SK-N-SH treated with all-trans-retinoic acid at 6 μM for 48 hours (cell line): Measurements from ENCODE around the gene CARD9.

ENCODE experiments used
- ATAC-seq: fragments of 200-7000 bp; cut with Tn5 transposase; 3 replicates; pipeline ENCODE4 v1.9.1; 2020; ENCODE audit warnings: mild to moderate bottlenecking, moderate library complexity
- ARNTL ChIP-seq: fragments of 450-650 bp; formaldehyde crosslinking; IDR thresholded peaks from 2 replicates; pipeline ENCODE4 v1.5.0; 2020; ENCODE audit warnings: low read depth, mild to moderate bottlenecking, moderate library complexity, borderline replicate concordance
- BACH2 ChIP-seq: fragments of 250-450 bp; sonication (Bioruptor Pico); IDR thresholded peaks from 2 replicates; pipeline ENCODE4 v1.9.0; 2021; ENCODE audit warnings: mild to moderate bottlenecking, borderline replicate concordance
- CREB5 ChIP-seq: fragments of 250-450 bp; sonication (Bioruptor Pico); IDR thresholded peaks from 2 replicates; pipeline ENCODE4 v1.5.1; 2020; ENCODE audit warnings: low read depth, mild to moderate bottlenecking, moderate library complexity
- CSDC2 ChIP-seq: fragments of 250-450 bp; sonication (Bioruptor Pico); IDR thresholded peaks from 2 replicates; pipeline ENCODE4 v1.5.0; 2020; ENCODE audit warnings: mild to moderate bottlenecking, moderate library complexity
- CSRNP3 ChIP-seq: fragments of 250-450 bp; sonication (Bioruptor Pico); IDR thresholded peaks from 2 replicates; pipeline ENCODE4 v1.5.1; 2021; ENCODE audit warnings: mild to moderate bottlenecking, moderate library complexity
- GLIS3 ChIP-seq: fragments of 250-450 bp; sonication (Bioruptor Pico); IDR thresholded peaks from 2 replicates; pipeline ENCODE4 v1.5.0; 2020; ENCODE audit warnings: mild to moderate bottlenecking, moderate library complexity
- ISL1 ChIP-seq: fragments of 250-450 bp; sonication (Bioruptor Pico); IDR thresholded peaks from 2 replicates; pipeline ENCODE4 v2.1.2; 2022; ENCODE audit warnings: mild to moderate bottlenecking, moderate library complexity
- PATZ1 ChIP-seq: fragments of 250-450 bp; sonication (Bioruptor Pico); IDR thresholded peaks from 2 replicates; pipeline ENCODE4 v1.8.0; 2020; ENCODE audit warnings: mild to moderate bottlenecking, moderate library complexity, borderline replicate concordance
- POU6F1 ChIP-seq: fragments of 250-450 bp; sonication (Bioruptor Pico); IDR thresholded peaks from 2 replicates; pipeline ENCODE4 v1.8.0; 2021; ENCODE audit warnings: low read depth, mild to moderate bottlenecking, moderate library complexity, borderline replicate concordance
- PPARA ChIP-seq: fragments of 250-450 bp; sonication (Bioruptor Pico); IDR thresholded peaks from 2 replicates; pipeline ENCODE4 v1.5.0; 2020; ENCODE audit warnings: mild to moderate bottlenecking, borderline replicate concordance
- RARB ChIP-seq: fragments of 250-450 bp; sonication (Bioruptor Pico); IDR thresholded peaks from 2 replicates; pipeline ENCODE4 v1.8.0; 2021; ENCODE audit warnings: mild to moderate bottlenecking, moderate library complexity
- TCF4 ChIP-seq: fragments of 250-450 bp; sonication (Bioruptor Pico); IDR thresholded peaks from 2 replicates; pipeline ENCODE4 v1.8.0; 2021; ENCODE audit warnings: mild to moderate bottlenecking, moderate library complexity, borderline replicate concordance
- ZC3H10 ChIP-seq: fragments of 250-450 bp; sonication (Bioruptor Pico); IDR thresholded peaks from 2 replicates; pipeline ENCODE4 v1.5.1; 2021; ENCODE audit warnings: mild to moderate bottlenecking, moderate library complexity
- ZFP3 ChIP-seq: fragments of 250-450 bp; sonication (Bioruptor Pico); IDR thresholded peaks from 2 replicates; pipeline ENCODE4 v1.5.0; 2020; ENCODE audit warnings: mild to moderate bottlenecking, moderate library complexity
- ZFP30 ChIP-seq: fragments of 450-650 bp; formaldehyde crosslinking; IDR thresholded peaks from 2 replicates; pipeline ENCODE4 v1.5.0; 2022; ENCODE audit warnings: mild to moderate bottlenecking, moderate library complexity
- ZNF70 ChIP-seq: fragments of 450-650 bp; formaldehyde crosslinking; IDR thresholded peaks from 2 replicates; pipeline ENCODE4 v1.5.0; 2020; ENCODE audit warnings: mild to moderate bottlenecking, moderate library complexity
- ZNF8 ChIP-seq: fragments of 450-650 bp; formaldehyde crosslinking; IDR thresholded peaks from 2 replicates; pipeline ENCODE4 v1.5.0; 2020; ENCODE audit warnings: mild to moderate bottlenecking, moderate library complexity
- TF ChIP-seq, protein P1 (sequence below): fragments of 250-450 bp; sonication (Bioruptor Pico); IDR thresholded peaks from 2 replicates; pipeline ENCODE4 v1.5.0; 2020; ENCODE audit warnings: mild to moderate bottlenecking, moderate library complexity

The CARD9 gene

DNA sequence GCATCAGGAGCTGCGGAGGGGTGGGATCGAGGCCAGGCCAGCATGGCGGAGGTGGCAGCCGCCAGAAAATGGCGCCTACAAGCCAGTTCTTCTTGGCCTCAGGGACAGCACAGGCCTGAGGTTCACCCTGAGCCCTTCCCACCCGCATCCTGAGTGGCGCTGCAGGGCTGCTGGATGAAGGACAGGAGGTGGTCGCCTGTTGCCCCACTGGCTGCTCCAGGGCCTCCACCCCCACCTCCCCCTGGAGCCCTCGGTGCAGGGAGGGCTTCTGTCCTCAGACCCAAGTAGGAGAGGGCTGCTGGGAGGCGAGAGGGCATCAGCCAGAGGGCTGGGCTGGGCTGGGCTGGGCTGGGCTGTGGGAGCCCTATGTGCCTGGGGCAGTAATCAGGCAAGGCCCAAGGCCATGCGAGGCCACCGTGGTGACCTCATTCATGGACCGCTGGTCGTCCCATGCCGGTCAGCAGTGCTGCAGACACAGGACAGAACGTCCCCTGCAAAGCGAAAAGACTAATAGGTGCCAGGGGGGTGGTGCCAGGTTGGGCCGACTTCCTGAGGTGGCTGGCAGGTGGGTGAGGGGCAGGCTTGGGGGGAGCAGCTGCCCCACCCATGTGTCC lies 32.3 kb downstream of the CARD9 start:
- no peak for ATAC-seq
- no peak for TF ChIP-seq ISL1 (CRISPR knock-in tag)
- TF ChIP-seq GLIS3 (CRISPR knock-in tag), result no peak
- no peak for TF ChIP-seq BACH2 (CRISPR knock-in tag)
- no peak for TF ChIP-seq ZNF8 (CRISPR knock-in tag)
- no peak for TF ChIP-seq PPARA (CRISPR knock-in tag)

GRCh38 chr9:136340356-136341041 lies 33.0 kb downstream of the CARD9 start:
- no peak for ATAC-seq

GRCh38 chr9:136339958-136340310 lies 33.5 kb downstream of the CARD9 start:
- TF ChIP-seq CSRNP3 (CRISPR knock-in tag) (no peak), ZC3H10 (CRISPR knock-in tag) (no peak), TCF4 (no peak), ZNF70 (no peak), ZNF8 (CRISPR knock-in tag) (no peak), CREB5 (CRISPR knock-in tag) (no peak), RARB (no peak), ZFP30 (no peak), BACH2 (CRISPR knock-in tag) (no peak), PPARA (CRISPR knock-in tag) (no peak), ISL1 (CRISPR knock-in tag) (no peak), ZFP3 (no peak), ARNTL (no peak), POU6F1 (CRISPR knock-in tag) (no peak), PATZ1 (CRISPR knock-in tag) (no peak)
- TF ChIP-seq, protein P1, sequence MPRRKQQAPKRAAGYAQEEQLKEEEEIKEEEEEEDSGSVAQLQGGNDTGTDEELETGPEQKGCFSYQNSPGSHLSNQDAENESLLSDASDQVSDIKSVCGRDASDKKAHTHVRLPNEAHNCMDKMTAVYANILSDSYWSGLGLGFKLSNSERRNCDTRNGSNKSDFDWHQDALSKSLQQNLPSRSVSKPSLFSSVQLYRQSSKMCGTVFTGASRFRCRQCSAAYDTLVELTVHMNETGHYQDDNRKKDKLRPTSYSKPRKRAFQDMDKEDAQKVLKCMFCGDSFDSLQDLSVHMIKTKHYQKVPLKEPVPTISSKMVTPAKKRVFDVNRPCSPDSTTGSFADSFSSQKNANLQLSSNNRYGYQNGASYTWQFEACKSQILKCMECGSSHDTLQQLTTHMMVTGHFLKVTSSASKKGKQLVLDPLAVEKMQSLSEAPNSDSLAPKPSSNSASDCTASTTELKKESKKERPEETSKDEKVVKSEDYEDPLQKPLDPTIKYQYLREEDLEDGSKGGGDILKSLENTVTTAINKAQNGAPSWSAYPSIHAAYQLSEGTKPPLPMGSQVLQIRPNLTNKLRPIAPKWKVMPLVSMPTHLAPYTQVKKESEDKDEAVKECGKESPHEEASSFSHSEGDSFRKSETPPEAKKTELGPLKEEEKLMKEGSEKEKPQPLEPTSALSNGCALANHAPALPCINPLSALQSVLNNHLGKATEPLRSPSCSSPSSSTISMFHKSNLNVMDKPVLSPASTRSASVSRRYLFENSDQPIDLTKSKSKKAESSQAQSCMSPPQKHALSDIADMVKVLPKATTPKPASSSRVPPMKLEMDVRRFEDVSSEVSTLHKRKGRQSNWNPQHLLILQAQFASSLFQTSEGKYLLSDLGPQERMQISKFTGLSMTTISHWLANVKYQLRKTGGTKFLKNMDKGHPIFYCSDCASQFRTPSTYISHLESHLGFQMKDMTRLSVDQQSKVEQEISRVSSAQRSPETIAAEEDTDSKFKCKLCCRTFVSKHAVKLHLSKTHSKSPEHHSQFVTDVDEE, result no peak
- no peak for ATAC-seq

More at GRCh38 chr9:136340356-136341041, 33.0 kb downstream of the CARD9 start:
- TF ChIP-seq CSDC2 (CRISPR knock-in tag) (no peak), ZFP3 (no peak), ZNF8 (CRISPR knock-in tag) (no peak), POU6F1 (CRISPR knock-in tag) (no peak), ISL1 (CRISPR knock-in tag) (no peak), PATZ1 (CRISPR knock-in tag) (no peak), TCF4 (no peak)
